HG03025 (cell line): ENCODE measurements around the gene KRT16.
"Not testable (repeated sequence)": the region's sequence is repeated elsewhere in the genome, so short reads cannot be mapped to it uniquely, and the experiment has no call there.

Experiments used
- ATAC-seq: cut with Tn5 transposase; IDR thresholded peaks from one replicate; pipeline ENCODE4 v1.9.1; 2021; ENCODE audit warnings: mild to moderate bottlenecking, moderate library complexity; ENCODE audit not compliant: unreplicated experiment, low FRiP score

Gene KRT16

GRCh38 chr17:41648411-41649195, 36.0 kb upstream of the KRT16 start:
- no peak for ATAC-seq

GRCh38 chr17:41647940-41648410, 35.4 kb upstream of the KRT16 start:
- no peak for ATAC-seq

GRCh38 chr17:41647038-41647813, 34.7 kb upstream of the KRT16 start:
- ATAC-seq: no peak

- ATAC-seq: no peak
Observed at GRCh38 chr17:41642252-41643156, 29.9 kb upstream of the KRT16 start.

- not testable (repeated sequence) for ATAC-seq
Observed at GRCh38 chr17:41640596-41640995, 28.0 kb upstream of the KRT16 start.

- ATAC-seq: no peak
Observed at GRCh38 chr17:41639492-41640473, 27.2 kb upstream of the KRT16 start.

- no peak for ATAC-seq
Observed at GRCh38 chr17:41638941-41639340, 26.4 kb upstream of the KRT16 start.

- no peak for ATAC-seq
Observed at GRCh38 chr17:41638194-41638593, 25.6 kb upstream of the KRT16 start.

GRCh38 chr17:41636652-41637051, 24.1 kb upstream of the KRT16 start:
- ATAC-seq: no peak

- ATAC-seq: no peak
Observed at GRCh38 chr17:41635121-41636097, 22.8 kb upstream of the KRT16 start.

- no peak for ATAC-seq
Observed at GRCh38 chr17:41634639-41635038, 22.1 kb upstream of the KRT16 start.

GRCh38 chr17:41633556-41634199, 21.1 kb upstream of the KRT16 start:
- no peak for ATAC-seq

GRCh38 chr17:41632482-41633105, 20.0 kb upstream of the KRT16 start:
- no peak for ATAC-seq

GRCh38 chr17:41631898-41632285, 19.3 kb upstream of the KRT16 start:
- no peak for ATAC-seq

GRCh38 chr17:41631025-41631897, 18.7 kb upstream of the KRT16 start:
- no peak for ATAC-seq

- no peak for ATAC-seq
Observed at GRCh38 chr17:41629826-41630670, 17.5 kb upstream of the KRT16 start.
